Esophagus muscularis mucosa (tissue), 4 donors: ENCODE data around the gene MRPL50. TPM values are rescaled to one million over a fixed set of nuclear protein-coding genes. Genes with fewer than 3 reads are reported as not detected.

Source experiments
- DNase-seq: peaks from one replicate; pipeline ENCODE4 v3.0.0-alpha.2; 2017; ENCODE audit errors: extremely low spot score
- H3K27ac ChIP-seq, 4 donors: fragments of 200-600 bp; sonication (generic); replicated peaks in 1 of 4; 1 replicate in 3 of 4; 2 replicates in 1 of 4; pipeline ENCODE4 v1.5.1; 2016 to 2019; ENCODE audit warnings: mild to moderate bottlenecking in 1 of 4
- H3K27me3 ChIP-seq, 4 donors: fragments of 200-600 bp; sonication (generic); one replicate each; pipeline versions ENCODE4 v1.5.1 to v1.6.0; 2016 to 2019
- H3K36me3 ChIP-seq, 4 donors: fragments of 200-600 bp; sonication (generic); one replicate each; pipeline ENCODE4 v1.5.1; 2016 to 2019
- H3K4me1 ChIP-seq, 4 donors: fragments of 200-600 bp; sonication (generic); one replicate each; pipeline ENCODE4 v1.5.1; 2016 to 2019
- H3K4me3 ChIP-seq, 4 donors: fragments of 200-600 bp; sonication (generic); 1 replicate in 2 of 4; 2 replicates in 2 of 4; pipeline ENCODE4 v1.5.1; 2016 to 2019; ENCODE audit warnings: mild to moderate bottlenecking in 4 of 4, moderate library complexity in 1 of 4
- H3K9me3 ChIP-seq, 4 donors: fragments of 200-600 bp; sonication (generic); 1 replicate in 3 of 4; 2 replicates in 1 of 4; pipeline ENCODE4 v1.5.1; 2016 to 2019
- EP300 ChIP-seq: sonication (generic); formaldehyde crosslinking; IDR thresholded peaks from one replicate; pipeline ENCODE4 v1.6.1; 2017; ENCODE audit warnings: antibody characterized with exemption
- POLR2A ChIP-seq: fragments of 450-650 bp; IDR thresholded peaks from one replicate; pipeline ENCODE4 v1.6.1; 2017; ENCODE audit warnings: antibody characterized with exemption, moderate library complexity, mild to moderate bottlenecking, low read depth
- POLR2AphosphoS5 ChIP-seq, 2 donors: sonication (generic); formaldehyde crosslinking; IDR thresholded peaks; one replicate each; pipeline ENCODE4 v1.6.1; 2017; ENCODE audit warnings: antibody characterized with exemption in 2 of 2
- WGBS: methylation state at CpG from one replicate; pipeline ENCODE4 v1.1.5; 2018; 5-methylcytosine and 5-hydroxymethylcytosine counted together
- intact Hi-C: fragments of 100-400 bp; cut with DNase I; formaldehyde crosslinking; loops from one replicate; pipeline ENCODE4 v1.15.1; 2023
- total RNA-seq, 4 donors: library from RNA; depleted of rRNA; stranded (reverse); fragments of >200 nt; gene quantifications; one replicate each; pipeline versions ENCODE4 v1.1.0 to v1.2.1, GENCODE V29; 2016
- TF ChIP-seq, protein P1 (sequence below), 3 experiments: fragments of 200-600 bp in 2 of 3; fragments of 450-650 bp in 1 of 3; sonication (generic) in 2 of 3; IDR thresholded peaks; one replicate each; pipeline ENCODE4 v1.5.1; 2017 to 2019; ENCODE audit warnings: antibody characterized with exemption in 3 of 3, mild to moderate bottlenecking in 2 of 3, moderate library complexity in 1 of 3

The MRPL50 gene
- total RNA-seq, 4 donors from 2014 or later: 8.3 to 12.9 (median 10.4) TPM

DNA sequence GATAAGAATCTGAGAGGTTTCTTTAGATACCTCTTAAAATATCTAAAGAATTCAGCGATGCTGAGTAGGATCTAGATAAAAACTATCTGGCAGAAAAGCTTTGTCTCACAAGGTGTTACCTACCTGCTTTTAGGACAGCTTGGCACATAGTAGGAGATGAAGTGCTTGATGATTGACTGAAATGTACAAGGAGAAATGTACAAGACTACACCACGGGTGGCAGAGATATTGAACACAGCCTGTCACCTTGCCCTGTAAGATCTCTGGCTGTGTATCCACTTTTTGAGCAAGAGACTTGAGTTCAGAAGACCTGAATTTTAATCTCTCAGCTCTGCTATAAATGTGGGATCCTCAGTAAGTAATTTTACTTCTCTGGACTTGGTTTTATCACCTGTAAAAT is 21.4 kb upstream of the MRPL50 start:
- TF ChIP-seq POLR2AphosphoS5 (IDR thresholded peaks at IDR 0.05) (no peak), POLR2A (no peak), EP300 (no peak)
- TF ChIP-seq, protein P1, sequence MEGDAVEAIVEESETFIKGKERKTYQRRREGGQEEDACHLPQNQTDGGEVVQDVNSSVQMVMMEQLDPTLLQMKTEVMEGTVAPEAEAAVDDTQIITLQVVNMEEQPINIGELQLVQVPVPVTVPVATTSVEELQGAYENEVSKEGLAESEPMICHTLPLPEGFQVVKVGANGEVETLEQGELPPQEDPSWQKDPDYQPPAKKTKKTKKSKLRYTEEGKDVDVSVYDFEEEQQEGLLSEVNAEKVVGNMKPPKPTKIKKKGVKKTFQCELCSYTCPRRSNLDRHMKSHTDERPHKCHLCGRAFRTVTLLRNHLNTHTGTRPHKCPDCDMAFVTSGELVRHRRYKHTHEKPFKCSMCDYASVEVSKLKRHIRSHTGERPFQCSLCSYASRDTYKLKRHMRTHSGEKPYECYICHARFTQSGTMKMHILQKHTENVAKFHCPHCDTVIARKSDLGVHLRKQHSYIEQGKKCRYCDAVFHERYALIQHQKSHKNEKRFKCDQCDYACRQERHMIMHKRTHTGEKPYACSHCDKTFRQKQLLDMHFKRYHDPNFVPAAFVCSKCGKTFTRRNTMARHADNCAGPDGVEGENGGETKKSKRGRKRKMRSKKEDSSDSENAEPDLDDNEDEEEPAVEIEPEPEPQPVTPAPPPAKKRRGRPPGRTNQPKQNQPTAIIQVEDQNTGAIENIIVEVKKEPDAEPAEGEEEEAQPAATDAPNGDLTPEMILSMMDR (IDR thresholded peaks at IDR 0.05): no peak

DNA sequence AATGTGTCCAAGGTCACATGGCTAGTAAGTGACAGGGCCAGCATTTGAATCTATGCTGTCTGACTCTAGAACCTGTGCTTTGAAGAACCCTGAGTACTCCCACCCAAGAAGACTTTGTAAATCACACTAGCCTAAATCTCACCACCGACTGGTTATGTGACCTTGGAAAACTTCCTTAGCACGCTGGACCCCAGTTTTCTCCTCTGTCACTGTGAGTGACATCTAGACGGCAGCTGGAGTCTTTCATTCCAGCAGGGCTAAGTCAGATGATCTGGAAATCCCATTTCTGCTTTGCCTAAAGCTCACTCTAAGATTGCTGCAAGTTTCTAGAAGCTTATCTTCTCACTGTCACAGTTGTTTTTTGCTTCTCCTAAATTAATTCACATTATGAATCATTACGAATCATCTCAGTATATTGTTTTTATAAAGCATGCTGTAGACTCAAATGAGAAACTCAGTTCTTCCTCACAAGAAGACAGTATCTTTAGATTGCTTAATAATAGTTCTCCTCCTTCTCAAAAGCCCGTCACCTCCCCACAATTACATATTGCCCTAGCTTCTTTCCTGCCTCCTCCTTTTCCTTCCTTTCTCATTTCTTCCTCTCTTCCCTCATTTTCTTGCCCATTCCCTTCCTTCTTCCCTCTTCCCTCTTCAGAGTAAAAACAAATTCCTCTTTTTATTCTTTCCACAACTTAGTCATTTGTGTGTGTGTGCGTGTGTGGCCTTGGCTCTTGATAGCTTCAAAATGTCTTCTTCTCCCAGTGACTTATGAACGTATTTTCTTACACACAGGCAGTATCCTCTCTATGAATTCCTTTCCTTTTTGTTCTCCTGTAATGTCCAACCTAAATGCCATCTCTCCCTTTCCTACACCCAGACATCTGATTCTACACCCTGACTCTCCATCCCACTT is 20.4 kb upstream of the MRPL50 start:
- intact Hi-C loops: no loop called here
- peaks cover 0 to 3% (median 0%) of the 10 kb centered on the region in 4 donors for H3K36me3 ChIP-seq
- H3K4me1 ChIP-seq: no peaks in the 10 kb centered on the region

More for the DNA sequence above, 21.4 kb upstream of the MRPL50 start:
- H3K4me1 ChIP-seq: no peaks in the 10 kb centered on the region
- no peaks in the 10 kb centered on the region for H3K27me3 ChIP-seq
- H3K9me3 ChIP-seq: peaks cover 0 to 39% (median 31%) of the 10 kb centered on the region in 4 donors
- no peak for DNase-seq
- no peak overlapping the region for H3K27ac ChIP-seq
- 87% methylated on average over 2 of the region's 2 CpGs for WGBS
- intact Hi-C loops: no loop called here
- H3K4me3 ChIP-seq: no peak overlapping the region
- peaks cover 0 to 3% (median 0%) of the 10 kb centered on the region in 4 donors for H3K36me3 ChIP-seq

DNA sequence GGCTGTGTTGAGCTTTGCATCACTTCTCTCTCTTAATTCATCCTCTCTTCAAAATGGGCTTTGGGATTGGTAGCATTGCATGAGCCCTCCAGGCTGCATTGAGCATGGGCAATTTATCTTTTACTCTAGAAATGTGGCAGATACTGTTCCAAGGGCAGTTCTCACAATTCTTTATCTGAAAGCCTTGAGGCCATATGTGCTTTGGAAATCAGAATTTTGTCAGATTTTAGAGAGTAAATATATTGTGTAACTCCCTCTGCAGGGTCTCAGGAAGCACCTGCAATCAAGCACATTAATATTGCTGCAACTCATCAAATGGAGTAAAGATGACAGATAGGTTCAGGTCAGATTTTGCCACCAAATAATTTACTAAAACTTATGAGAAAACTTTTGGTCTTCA is 19.6 kb upstream of the MRPL50 start:
- TF ChIP-seq, protein P1 (IDR thresholded peaks at IDR 0.05): no peak
- TF ChIP-seq POLR2A: no peak
- no peak for TF ChIP-seq POLR2AphosphoS5 (IDR thresholded peaks at IDR 0.05)
- peaks cover 0 to 3% (median 0%) of the 10 kb centered on the region in 4 donors for H3K36me3 ChIP-seq
- H3K4me3 ChIP-seq: no peak overlapping the region
- intact Hi-C loops: no loop called here
- peaks cover 5 to 57% (median 49%) of the 10 kb centered on the region in 4 donors for H3K9me3 ChIP-seq
- no peak for DNase-seq
- H3K4me1 ChIP-seq: no peaks in the 10 kb centered on the region
- H3K27me3 ChIP-seq: no peaks in the 10 kb centered on the region
- H3K27ac ChIP-seq: no peak overlapping the region

More for the DNA sequence above, 20.4 kb upstream of the MRPL50 start:
- Histone ChIP-seq H3K4me3 (no peak overlapping the region), H3K9me3 (peaks cover 0 to 49% (median 41%) of the 10 kb centered on the region in 4 donors), H3K27ac (no peak overlapping the region), H3K27me3 (no peaks in the 10 kb centered on the region)
- WGBS: 70% methylated on average over 7 of the region's 7 CpGs
- TF ChIP-seq POLR2AphosphoS5 (IDR thresholded peaks at IDR 0.05): no peak
- no peak for TF ChIP-seq EP300
- TF ChIP-seq POLR2A: no peak
- TF ChIP-seq, protein P1 (IDR thresholded peaks at IDR 0.05): no peak
- no peak for DNase-seq

DNA sequence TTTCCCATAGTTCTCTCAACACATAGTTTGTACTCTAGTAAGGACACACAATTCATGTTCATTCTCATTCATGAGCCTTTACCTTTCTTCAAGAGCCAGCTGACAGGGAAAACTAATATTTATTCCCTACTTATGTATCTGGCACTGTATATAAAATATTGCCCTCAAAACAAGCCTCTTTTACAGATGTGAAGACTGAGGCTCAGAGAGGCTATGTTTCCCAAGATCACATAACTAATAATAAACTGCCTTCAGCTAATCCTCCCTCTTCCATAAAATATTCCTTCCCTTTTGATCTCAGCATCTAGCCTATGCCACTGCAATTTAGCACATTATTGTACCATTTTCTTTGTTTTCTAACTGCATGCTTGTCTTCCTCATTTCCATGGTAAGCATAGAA is 19.0 kb upstream of the MRPL50 start:
- DNase-seq: no peak
- no peaks in the 10 kb centered on the region for H3K4me1 ChIP-seq
- TF ChIP-seq EP300 (no peak), POLR2A (no peak), POLR2AphosphoS5 (IDR thresholded peaks at IDR 0.05) (no peak)
- TF ChIP-seq, protein P1 (IDR thresholded peaks at IDR 0.05): no peak
- no peaks in the 10 kb centered on the region for H3K27me3 ChIP-seq
- intact Hi-C loops: no loop called here
- H3K27ac ChIP-seq: no peak overlapping the region
- H3K9me3 ChIP-seq: peaks cover 5 to 63% (median 55%) of the 10 kb centered on the region in 4 donors
- no peak overlapping the region for H3K4me3 ChIP-seq
- peaks cover 0 to 3% (median 0%) of the 10 kb centered on the region in 4 donors for H3K36me3 ChIP-seq
